CD14-positive monocyte (primary cell): ENCODE measurements around the gene AP1S1. TPM values are rescaled to one million over a fixed set of nuclear protein-coding genes. Genes with fewer than 3 reads are reported as not detected.

ENCODE experiments used
- DNase-seq, 3 donors: peaks; one replicate each; pipeline ENCODE4 v3.0.0-alpha.2; 2011 to 2022
- H2AFZ ChIP-seq: 2 replicates; pipeline ENCODE4 v1.6.0; 2012; ENCODE audit warnings: mild to moderate bottlenecking, low read depth, low read length, inconsistent platforms; ENCODE audit not compliant: insufficient read depth, poor library complexity, severe bottlenecking
- H3K27ac ChIP-seq, 2 donors: 1 replicate in 1 of 2; 2 replicates in 1 of 2; pipeline ENCODE4 v1.5.1; 2012 to 2013; ENCODE audit warnings: low read length in 2 of 2, control low read depth in 1 of 2, inconsistent platforms in 1 of 2, low read depth in 1 of 2, mild to moderate bottlenecking in 1 of 2
- H3K27me3 ChIP-seq, 2 donors: one replicate each; pipeline versions ENCODE4 v1.6.0 to v1.6.1; 2011 to 2013; ENCODE audit warnings: low read length in 2 of 2; ENCODE audit not compliant: control insufficient read depth in 2 of 2, insufficient read depth in 2 of 2
- H3K36me3 ChIP-seq, 2 donors: replicated peaks in 1 of 2; 1 replicate in 1 of 2; 2 replicates in 1 of 2; pipeline versions ENCODE4 v1.5.1 to v1.6.1; 2012 to 2013; ENCODE audit warnings: low read length in 2 of 2, control low read depth in 1 of 2, inconsistent platforms in 1 of 2, mild to moderate bottlenecking in 1 of 2; ENCODE audit not compliant: insufficient read depth in 2 of 2, control insufficient read depth in 1 of 2
- H3K4me1 ChIP-seq, 2 donors: 1 replicate in 1 of 2; 2 replicates in 1 of 2; pipeline versions ENCODE4 v1.5.1 to v1.6.1; 2012 to 2013; ENCODE audit warnings: low read length in 2 of 2, control low read depth in 1 of 2, inconsistent platforms in 1 of 2, mild to moderate bottlenecking in 1 of 2, moderate library complexity in 1 of 2; ENCODE audit not compliant: insufficient read depth in 2 of 2, control insufficient read depth in 1 of 2
- H3K4me2 ChIP-seq: replicated peaks from 2 replicates; pipeline ENCODE3; 2012; ENCODE audit warnings: low read length, moderate library complexity, mild to moderate bottlenecking; ENCODE audit not compliant: poor library complexity, severe bottlenecking; ENCODE audit errors: extremely low read depth
- H3K4me3 ChIP-seq, 3 experiments: fragments of 200-600 bp in 1 of 3; sonication (generic) in 1 of 3; replicated peaks in 1 of 3; 1 replicate in 2 of 3; 2 replicates in 1 of 3; pipeline ENCODE4 v1.5.1; 2011 to 2013; ENCODE audit warnings: low read length in 3 of 3, mild to moderate bottlenecking in 3 of 3, control low read depth in 2 of 3, low read depth in 2 of 3, inconsistent platforms in 1 of 3, moderate library complexity in 1 of 3
- H3K79me2 ChIP-seq: 2 replicates; pipeline ENCODE4 v1.6.0; 2012; ENCODE audit warnings: mild to moderate bottlenecking, control low read depth, inconsistent platforms, low read length, moderate library complexity; ENCODE audit not compliant: insufficient read depth
- H3K9ac ChIP-seq: 2 replicates; pipeline ENCODE4 v1.6.0; 2017; ENCODE audit warnings: low read length, mild to moderate bottlenecking; ENCODE audit not compliant: insufficient read depth, poor library complexity, severe bottlenecking
- H3K9me3 ChIP-seq, 2 donors: replicated peaks in 1 of 2; 1 replicate in 1 of 2; 2 replicates in 1 of 2; pipeline versions ENCODE4 v1.5.1 to v1.6.1; 2012 to 2013; ENCODE audit warnings: low read length in 2 of 2, control low read depth in 1 of 2; ENCODE audit not compliant: control insufficient read depth in 1 of 2, insufficient read depth in 1 of 2
- H4K20me1 ChIP-seq: 2 replicates; pipeline ENCODE4 v1.6.0; 2012; ENCODE audit warnings: mild to moderate bottlenecking, low read length, control low read depth, moderate library complexity; ENCODE audit not compliant: insufficient read depth
- H3K27ac Mint-ChIP-seq, 7 donors: one replicate each; pipeline ENCODE4 v1.8.0; 2020; ENCODE audit warnings: mild to moderate bottlenecking in 7 of 7, mixed read lengths in 7 of 7, moderate library complexity in 6 of 7, inconsistent platforms in 2 of 7
- H3K27me3 Mint-ChIP-seq, 3 donors: one replicate each; pipeline ENCODE4 v1.8.0; 2021 to 2022; ENCODE audit warnings: low read depth in 3 of 3, mild to moderate bottlenecking in 3 of 3, mixed read lengths in 3 of 3, moderate library complexity in 3 of 3, inconsistent platforms in 1 of 3
- H3K36me3 Mint-ChIP-seq, 2 donors: one replicate each; pipeline ENCODE4 v1.8.0; 2020; ENCODE audit warnings: mixed read lengths in 2 of 2, inconsistent platforms in 1 of 2, mild to moderate bottlenecking in 1 of 2
- H3K4me1 Mint-ChIP-seq: one replicate; pipeline ENCODE4 v1.8.0; 2020; ENCODE audit warnings: mild to moderate bottlenecking, mixed read lengths
- H3K4me3 Mint-ChIP-seq, 2 donors: one replicate each; pipeline ENCODE4 v1.8.0; 2020; ENCODE audit warnings: mild to moderate bottlenecking in 2 of 2, mixed read lengths in 2 of 2, moderate library complexity in 1 of 2
- H3K9me3 Mint-ChIP-seq, 7 donors: one replicate each; pipeline ENCODE4 v1.8.0; 2020 to 2022; ENCODE audit warnings: mixed read lengths in 7 of 7, mild to moderate bottlenecking in 6 of 7, moderate library complexity in 6 of 7, inconsistent platforms in 2 of 7
- WGBS: methylation state at CpG from one replicate; pipeline ENCODE4 v1.1.5; 2013; ENCODE audit warnings: missing lambda C conversion rate; ENCODE audit not compliant: insufficient coverage; 5-methylcytosine and 5-hydroxymethylcytosine counted together
- intact Hi-C, 2 donors: fragments of 100-400 bp; cut with micrococcal nuclease; formaldehyde crosslinking; loops; one replicate each; pipeline versions ENCODE4 v1.15.0 to v1.15.1; 2023
- polyA plus RNA-seq, 3 donors: library from polyadenylated mRNA; depleted of rRNA in 1 of 3; unstranded in 2 of 3; stranded (reverse) in 1 of 3; fragments of 300-500 nt in 2 of 3; fragments of >200 nt in 1 of 3; fragmentation: Illumina TruSeq in 2 of 3; gene quantifications; 1 replicate in 2 of 3; 2 replicates in 1 of 3; pipeline ENCODE4 v1.2.3, GENCODE V29; 2012 to 2021
- TF ChIP-seq, protein P1 (sequence below): fragments of 200-600 bp; IDR thresholded peaks from one replicate; pipeline ENCODE4 v1.8.0; 2022; ENCODE audit warnings: antibody characterized with exemption, mild to moderate bottlenecking

The AP1S1 gene
- polyA plus RNA-seq, 3 donors = 10.1 to 21.3 (median 10.9) TPM

DNA sequence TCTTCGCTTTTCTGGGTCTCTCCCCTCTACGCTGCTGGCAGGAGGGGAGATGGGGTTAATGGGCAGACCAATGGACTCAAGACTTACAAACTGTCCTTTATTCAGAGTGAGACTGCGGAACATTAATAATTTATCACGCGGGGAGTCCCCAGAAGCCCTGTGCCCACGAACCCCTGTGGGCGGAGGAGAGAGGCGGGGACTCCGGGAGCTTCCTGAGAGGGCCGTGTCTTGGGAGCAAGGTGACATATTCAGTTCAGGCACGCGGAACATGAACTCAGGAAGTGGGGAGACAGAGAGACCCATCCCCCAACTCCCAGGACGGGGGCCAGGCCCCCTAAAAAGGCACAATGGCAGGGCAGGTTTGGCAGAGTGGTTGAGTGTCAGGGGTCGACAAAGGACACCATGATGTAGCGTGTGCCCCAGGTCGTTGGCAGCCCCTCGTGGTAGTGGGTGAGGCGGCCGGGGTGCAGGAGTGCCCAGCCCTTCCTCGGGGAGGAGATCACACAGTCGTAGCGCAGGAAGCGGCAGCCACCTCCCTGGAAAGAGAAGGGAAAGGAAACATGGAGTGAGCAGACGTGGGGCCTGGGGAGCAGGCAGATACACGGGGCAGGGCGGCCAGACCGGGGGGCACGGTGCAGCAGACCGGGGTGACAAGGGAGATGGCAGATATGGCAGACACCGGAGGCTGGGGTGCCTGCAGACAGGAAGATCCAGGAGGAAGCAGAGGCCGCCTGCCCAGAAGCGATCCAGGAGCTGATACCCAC is 51.8 kb downstream of the AP1S1 start:
- H3K36me3 ChIP-seq = peaks cover 46 to 47% of the 10 kb centered on the region in 2 donors
- peaks cover 25% of the 10 kb centered on the region for H3K4me1 Mint-ChIP-seq
- peak overlapping the region in 3 of 7 donors; percentile 37 to 69 (median 46) for H3K27ac Mint-ChIP-seq
- no peak overlapping the region for H3K4me2 ChIP-seq
- H3K4me3 Mint-ChIP-seq = no peak overlapping the region
- TF ChIP-seq, protein P1, sequence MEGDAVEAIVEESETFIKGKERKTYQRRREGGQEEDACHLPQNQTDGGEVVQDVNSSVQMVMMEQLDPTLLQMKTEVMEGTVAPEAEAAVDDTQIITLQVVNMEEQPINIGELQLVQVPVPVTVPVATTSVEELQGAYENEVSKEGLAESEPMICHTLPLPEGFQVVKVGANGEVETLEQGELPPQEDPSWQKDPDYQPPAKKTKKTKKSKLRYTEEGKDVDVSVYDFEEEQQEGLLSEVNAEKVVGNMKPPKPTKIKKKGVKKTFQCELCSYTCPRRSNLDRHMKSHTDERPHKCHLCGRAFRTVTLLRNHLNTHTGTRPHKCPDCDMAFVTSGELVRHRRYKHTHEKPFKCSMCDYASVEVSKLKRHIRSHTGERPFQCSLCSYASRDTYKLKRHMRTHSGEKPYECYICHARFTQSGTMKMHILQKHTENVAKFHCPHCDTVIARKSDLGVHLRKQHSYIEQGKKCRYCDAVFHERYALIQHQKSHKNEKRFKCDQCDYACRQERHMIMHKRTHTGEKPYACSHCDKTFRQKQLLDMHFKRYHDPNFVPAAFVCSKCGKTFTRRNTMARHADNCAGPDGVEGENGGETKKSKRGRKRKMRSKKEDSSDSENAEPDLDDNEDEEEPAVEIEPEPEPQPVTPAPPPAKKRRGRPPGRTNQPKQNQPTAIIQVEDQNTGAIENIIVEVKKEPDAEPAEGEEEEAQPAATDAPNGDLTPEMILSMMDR = no peak
- intact Hi-C loops = no loop called here
- H2AFZ ChIP-seq = no peak overlapping the region
- H3K27me3 ChIP-seq = peaks cover 8 to 24% of the 10 kb centered on the region in 2 donors
- no peak overlapping the region for H3K4me3 ChIP-seq
- no peak overlapping the region for H3K9ac ChIP-seq
- peaks cover 30 to 36% of the 10 kb centered on the region in 2 donors for H3K4me1 ChIP-seq
- H3K9me3 ChIP-seq = no peaks in the 10 kb centered on the region
- H3K27me3 Mint-ChIP-seq = peaks cover 24 to 26% (median 25%) of the 10 kb centered on the region in 3 donors
- H3K27ac ChIP-seq = no peak overlapping the region
- WGBS = 93% methylated on average over 23 of the region's 32 CpGs
- no peak for DNase-seq
- H3K36me3 Mint-ChIP-seq = peaks cover 43 to 66% of the 10 kb centered on the region in 2 donors
- peaks cover 0 to 6% (median 4%) of the 10 kb centered on the region in 7 donors for H3K9me3 Mint-ChIP-seq
- H3K79me2 ChIP-seq = no peaks in the 10 kb centered on the region
- no peaks in the 10 kb centered on the region for H4K20me1 ChIP-seq

DNA sequence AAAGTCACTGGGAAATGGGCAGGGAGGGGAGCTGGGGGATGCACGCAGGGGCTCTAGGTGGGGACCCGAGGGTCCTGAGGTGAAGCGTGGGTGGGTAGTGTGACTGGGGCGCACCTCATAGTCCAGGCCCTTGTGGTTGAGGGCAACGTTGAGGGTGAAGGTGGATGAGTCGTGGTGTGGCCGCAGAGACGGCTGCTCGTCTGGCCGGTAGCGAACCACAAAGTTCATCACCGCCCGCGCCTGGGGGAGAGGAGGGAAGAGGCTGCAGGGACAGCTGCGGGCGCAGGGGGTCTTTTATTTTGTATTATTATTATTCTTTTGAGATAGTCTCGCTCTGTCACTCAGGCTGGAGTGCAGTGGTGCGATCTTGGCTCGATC is 52.4 kb downstream of the AP1S1 start:
- TF ChIP-seq, protein P1 = no peak
- Histone ChIP-seq H4K20me1 (no peaks in the 10 kb centered on the region), H3K9ac (no peak overlapping the region), H3K4me2 (no peak overlapping the region), H3K36me3 (peaks cover 52 to 53% of the 10 kb centered on the region in 2 donors), H3K9me3 (no peaks in the 10 kb centered on the region), H3K79me2 (no peaks in the 10 kb centered on the region), H3K27me3 (peaks cover 7 to 18% of the 10 kb centered on the region in 2 donors), H2AFZ (no peak overlapping the region), H3K4me3 (no peak overlapping the region), H3K4me1 (peaks cover 26 to 31% of the 10 kb centered on the region in 2 donors), H3K27ac (no peak overlapping the region)
- no peak overlapping the region for H3K4me3 Mint-ChIP-seq
- H3K36me3 Mint-ChIP-seq = peaks cover 46 to 69% of the 10 kb centered on the region in 2 donors
- peaks cover 19 to 20% (median 20%) of the 10 kb centered on the region in 3 donors for H3K27me3 Mint-ChIP-seq
- intact Hi-C loops = no loop called here
- peaks cover 20% of the 10 kb centered on the region for H3K4me1 Mint-ChIP-seq
- H3K27ac Mint-ChIP-seq = no peak overlapping the region
- WGBS = 81% methylated on average over 9 of the region's 19 CpGs
- H3K9me3 Mint-ChIP-seq = peaks cover 0 to 2% (median 0%) of the 10 kb centered on the region in 7 donors
- DNase-seq = no peak
